Measurements from ENCODE around the gene TRIM71. TPM values are rescaled to one million over a fixed set of nuclear protein-coding genes. Genes with fewer than 3 reads are reported as not detected.
"Not testable (repeated sequence)": the region's sequence is repeated elsewhere in the genome, so short reads cannot be mapped to it uniquely, and the experiment has no call there.

The TRIM71 gene
- total RNA-seq, 1 donor from 2014 or later: not detected

GRCh38 chr3:32912046-32912445 lies 94.2 kb downstream of the TRIM71 start:
- CTCF ChIA-PET: no interaction called here
- Mint-ChIP-seq H3K9me3 (peaks cover 4% of the 10 kb centered on the region), H3K4me1 (peaks cover 4% of the 10 kb centered on the region), H3K27ac (no peak overlapping the region), H3K36me3 (ENCODE audit: low read depth) (no peaks in the 10 kb centered on the region), H3K27me3 (no peaks in the 10 kb centered on the region), H3K4me3 (no peak overlapping the region)
- intact Hi-C loops (cut with micrococcal nuclease): no loop called here
- POLR2A ChIA-PET: no interaction called here
- no peak for ATAC-seq (ENCODE audit: low read depth)
- no peak for DNase-seq
- TF ChIP-seq, protein P1, sequence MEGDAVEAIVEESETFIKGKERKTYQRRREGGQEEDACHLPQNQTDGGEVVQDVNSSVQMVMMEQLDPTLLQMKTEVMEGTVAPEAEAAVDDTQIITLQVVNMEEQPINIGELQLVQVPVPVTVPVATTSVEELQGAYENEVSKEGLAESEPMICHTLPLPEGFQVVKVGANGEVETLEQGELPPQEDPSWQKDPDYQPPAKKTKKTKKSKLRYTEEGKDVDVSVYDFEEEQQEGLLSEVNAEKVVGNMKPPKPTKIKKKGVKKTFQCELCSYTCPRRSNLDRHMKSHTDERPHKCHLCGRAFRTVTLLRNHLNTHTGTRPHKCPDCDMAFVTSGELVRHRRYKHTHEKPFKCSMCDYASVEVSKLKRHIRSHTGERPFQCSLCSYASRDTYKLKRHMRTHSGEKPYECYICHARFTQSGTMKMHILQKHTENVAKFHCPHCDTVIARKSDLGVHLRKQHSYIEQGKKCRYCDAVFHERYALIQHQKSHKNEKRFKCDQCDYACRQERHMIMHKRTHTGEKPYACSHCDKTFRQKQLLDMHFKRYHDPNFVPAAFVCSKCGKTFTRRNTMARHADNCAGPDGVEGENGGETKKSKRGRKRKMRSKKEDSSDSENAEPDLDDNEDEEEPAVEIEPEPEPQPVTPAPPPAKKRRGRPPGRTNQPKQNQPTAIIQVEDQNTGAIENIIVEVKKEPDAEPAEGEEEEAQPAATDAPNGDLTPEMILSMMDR (IDR thresholded peaks at IDR 0.05): no peak

- TF ChIP-seq, protein P1 (IDR thresholded peaks at IDR 0.05): no peak
- intact Hi-C loops (cut with micrococcal nuclease): no loop called here
- peaks cover 12% of the 10 kb centered on the region for H3K9me3 Mint-ChIP-seq
- DNase-seq: no peak
- H3K4me1 Mint-ChIP-seq: peaks cover 4% of the 10 kb centered on the region
- H3K27me3 Mint-ChIP-seq: no peaks in the 10 kb centered on the region
- POLR2A ChIA-PET: no interaction called here
- no peak overlapping the region for H3K27ac Mint-ChIP-seq
- no peak for ATAC-seq (ENCODE audit: low read depth)
- no peaks in the 10 kb centered on the region for H3K36me3 Mint-ChIP-seq (ENCODE audit: low read depth)
- H3K4me3 Mint-ChIP-seq: no peak overlapping the region
- CTCF ChIA-PET: no interaction called here
These were observed 96.1 kb downstream of the TRIM71 start for GRCh38 chr3:32913790-32914446.

DNA sequence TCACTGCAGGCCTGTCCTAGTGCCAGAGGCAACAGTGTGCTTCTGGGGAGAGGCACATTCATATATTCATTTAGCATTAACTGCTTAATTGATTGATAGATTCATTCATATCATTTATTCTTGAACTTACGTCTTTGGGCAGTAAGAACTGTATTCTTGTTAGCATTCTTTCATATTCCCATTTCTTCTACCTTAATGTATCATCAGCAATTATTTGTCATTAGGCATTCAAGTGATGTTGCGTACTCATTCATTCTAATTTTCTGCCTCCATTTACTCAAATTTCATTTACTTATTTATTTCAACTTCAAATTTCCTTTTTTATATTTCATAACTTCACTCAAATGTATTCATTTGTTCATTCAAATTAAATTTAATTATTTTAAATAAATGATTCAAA lies 102.1 kb downstream of the TRIM71 start:
- ATAC-seq (ENCODE audit: low read depth) (no peak), DNase-seq (no peak)
- no peak overlapping the region for H3K27ac Mint-ChIP-seq
- no peaks in the 10 kb centered on the region for H3K27me3 Mint-ChIP-seq
- no peaks in the 10 kb centered on the region for H3K36me3 Mint-ChIP-seq (ENCODE audit: low read depth)
- ChIA-PET CTCF (no interaction called here), POLR2A (no interaction called here)
- peaks cover 12% of the 10 kb centered on the region for H3K9me3 Mint-ChIP-seq
- no peak overlapping the region for H3K4me3 Mint-ChIP-seq
- TF ChIP-seq, protein P1 (IDR thresholded peaks at IDR 0.05): no peak
- no peaks in the 10 kb centered on the region for H3K4me1 Mint-ChIP-seq
- intact Hi-C loops (cut with micrococcal nuclease): no loop called here

GRCh38 chr3:32922078-32922477 lies 104.3 kb downstream of the TRIM71 start:
- POLR2A ChIA-PET: no interaction called here
- TF ChIP-seq, protein P1 (IDR thresholded peaks at IDR 0.05): no peak
- CTCF ChIA-PET: no interaction called here
- Mint-ChIP-seq H3K27ac (no peak overlapping the region), H3K27me3 (no peaks in the 10 kb centered on the region), H3K4me3 (no peak overlapping the region), H3K4me1 (no peaks in the 10 kb centered on the region), H3K36me3 (ENCODE audit: low read depth) (no peaks in the 10 kb centered on the region), H3K9me3 (peaks cover 7% of the 10 kb centered on the region)
- intact Hi-C loops (cut with micrococcal nuclease): no loop called here
- ATAC-seq (ENCODE audit: low read depth) (no peak), DNase-seq (no peak)

DNA sequence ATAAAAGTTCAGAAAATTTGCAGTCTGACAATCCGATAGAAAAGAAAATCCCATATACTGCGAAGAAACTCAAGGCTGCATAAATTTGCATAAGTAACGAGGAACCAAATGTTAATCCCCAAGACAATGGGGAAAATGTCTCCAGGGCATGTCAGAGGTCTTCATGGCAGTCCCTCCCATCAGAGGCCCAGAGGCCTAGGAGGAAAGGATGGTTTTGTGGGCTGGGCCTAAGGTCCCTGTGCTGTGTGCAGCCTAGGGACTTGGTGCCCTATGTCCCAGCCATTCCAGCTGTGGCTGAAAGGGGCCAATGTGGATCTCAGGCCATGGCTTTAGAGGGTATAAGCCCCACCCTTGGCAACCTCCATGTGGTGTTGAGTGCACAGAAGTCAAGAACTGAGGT lies 112.4 kb downstream of the TRIM71 start:
- Mint-ChIP-seq H3K36me3 (ENCODE audit: low read depth) (no peaks in the 10 kb centered on the region), H3K27ac (no peak overlapping the region), H3K4me1 (no peaks in the 10 kb centered on the region), H3K27me3 (peaks cover 9% of the 10 kb centered on the region), H3K4me3 (no peak overlapping the region), H3K9me3 (peaks cover 9% of the 10 kb centered on the region)
- TF ChIP-seq, protein P1 (IDR thresholded peaks at IDR 0.05): no peak
- POLR2A ChIA-PET: no interaction called here
- DNase-seq (no peak), ATAC-seq (ENCODE audit: low read depth) (no peak)
- CTCF ChIA-PET: no interaction called here
- intact Hi-C loops (cut with micrococcal nuclease): loop anchor here (5.0 kb wide), 1 partner anchor 753 kb away; no protein-coding TSS in a partner anchor

- H3K36me3 Mint-ChIP-seq (ENCODE audit: low read depth); H3K4me3 Mint-ChIP-seq; H3K27ac Mint-ChIP-seq; H3K27me3 Mint-ChIP-seq; CTCF ChIA-PET; DNase-seq; POLR2A ChIA-PET; ATAC-seq (ENCODE audit: low read depth); H3K9me3 Mint-ChIP-seq; H3K4me1 Mint-ChIP-seq: not testable (repeated sequence)
- intact Hi-C loops (cut with micrococcal nuclease): loop anchor here (5.0 kb wide), 1 partner anchor 754 kb away; no protein-coding TSS in a partner anchor
These were observed 113.5 kb downstream of the TRIM71 start for GRCh38 chr3:32931273-32931672.
